Measurements from ENCODE around the gene C3AR1.
A peak's percentile ranks its signal among the peaks of the same experiment; 100 is the strongest.
"Not testable (repeated sequence)": the region's sequence is repeated elsewhere in the genome, so short reads cannot be mapped to it uniquely, and the experiment has no call there.

C3AR1 gene

DNA sequence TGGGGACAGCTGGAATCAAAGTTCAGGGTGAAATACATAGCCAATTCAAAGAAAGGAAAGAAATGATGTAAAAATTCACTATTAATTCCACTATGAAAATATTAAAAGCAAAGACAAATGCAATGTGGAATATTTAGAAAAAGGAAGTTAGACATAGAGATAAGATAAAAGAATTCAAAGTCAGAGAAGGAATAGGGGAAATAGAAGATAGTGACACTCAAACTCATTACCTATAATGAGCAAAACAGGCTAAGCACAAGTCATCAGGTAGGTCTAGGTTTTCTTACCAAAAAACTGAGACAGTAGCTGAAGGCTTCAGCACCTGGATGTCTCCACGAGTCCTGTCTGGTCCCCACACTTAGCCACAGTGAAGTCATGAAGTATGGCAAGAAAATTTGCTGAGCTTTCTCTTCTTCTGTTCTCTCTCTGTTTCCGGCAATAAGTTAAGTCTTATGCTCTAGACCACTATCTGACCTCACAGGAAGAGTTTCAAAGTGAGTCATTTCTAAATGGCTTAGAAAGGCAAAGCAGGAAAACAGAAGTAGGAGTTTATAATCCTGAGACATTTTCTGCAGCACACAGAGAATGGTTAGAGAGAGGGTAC lies at the start of gene C3AR1:
TSS of gene C3AR1 (minus strand) at position 369 of the 604 bp plus-strand sequence. CDS start 6,174 bp downstream, outside the sequence.
- peak; percentile 79 for DNase-seq

DNA sequence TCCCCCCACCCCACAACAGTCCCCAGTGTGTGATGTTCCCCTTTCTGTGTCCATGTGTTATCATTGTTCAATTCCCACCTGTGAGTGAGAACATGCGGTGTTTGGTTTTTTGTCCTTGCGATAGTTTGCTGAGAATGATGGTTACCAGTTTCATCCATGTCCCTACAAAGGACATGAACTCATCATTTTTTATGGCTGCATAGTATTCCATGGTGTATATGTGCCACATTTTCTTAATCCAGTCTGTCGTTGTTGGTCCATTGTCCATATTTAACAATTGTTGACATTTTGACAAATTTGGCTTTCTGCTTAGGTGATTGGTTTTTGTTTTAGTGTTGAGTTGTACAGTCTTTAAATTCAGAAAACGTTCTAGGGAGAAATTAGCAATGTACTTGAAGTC lies 47.0 kb upstream of the C3AR1 start:
- not testable (repeated sequence) for DNase-seq

DNA sequence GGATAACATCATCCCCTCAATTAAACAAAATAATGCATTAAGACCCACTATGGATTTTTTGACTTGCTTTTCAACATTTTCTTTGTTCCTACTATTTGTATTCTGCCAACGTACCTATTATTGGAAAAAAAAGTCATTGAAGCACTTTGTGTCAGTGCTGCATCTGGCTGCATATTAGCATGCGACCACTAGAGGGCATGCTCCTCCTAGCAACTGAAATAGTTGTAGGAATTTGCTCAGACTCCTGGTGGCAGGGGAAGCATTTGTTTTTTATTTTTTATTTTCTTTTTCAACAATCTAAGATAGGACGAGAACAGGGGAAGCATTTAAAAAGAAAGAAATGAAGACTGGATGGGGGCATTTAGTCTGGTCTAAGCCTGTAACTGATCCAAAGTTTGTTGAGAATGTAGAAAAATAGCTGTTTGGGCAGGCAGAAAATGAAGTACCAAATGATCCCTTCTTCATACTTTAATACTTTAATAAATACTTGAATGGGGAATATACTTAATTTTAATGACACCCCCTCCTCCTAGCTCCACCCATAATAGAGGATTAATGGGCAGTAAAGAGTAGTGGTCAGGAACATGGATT lies 42.7 kb upstream of the C3AR1 start:
- peak; percentile 80 for DNase-seq

- no peak for DNase-seq
These were observed 33.1 kb upstream of the C3AR1 start for GRCh38 chr12:8099235-8099634.

- DNase-seq, result no peak
These were observed 30.2 kb upstream of the C3AR1 start for GRCh38 chr12:8096281-8096915.

- DNase-seq, result no peak
These were observed 27.1 kb upstream of the C3AR1 start for GRCh38 chr12:8093291-8093690.

DNA sequence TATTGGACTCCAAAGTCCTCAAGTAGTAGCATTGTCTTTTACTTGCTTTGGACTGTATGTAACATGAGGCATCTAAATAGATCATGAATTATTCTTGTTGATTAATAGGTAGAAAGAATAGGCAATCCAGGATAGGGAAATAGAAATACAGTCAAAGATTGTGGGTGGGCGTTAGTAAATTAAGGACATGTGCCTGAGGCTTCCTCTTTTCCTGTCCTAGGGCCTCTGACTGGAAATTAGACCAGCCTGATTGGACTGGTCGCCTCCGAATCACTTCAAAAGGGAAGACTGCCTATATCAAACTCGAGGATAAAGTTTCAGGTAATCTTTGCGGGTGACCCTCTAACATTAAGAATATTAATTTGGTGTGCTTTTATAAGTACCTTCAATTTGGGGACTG lies 23.6 kb upstream of the C3AR1 start:
- no peak for DNase-seq

DNA sequence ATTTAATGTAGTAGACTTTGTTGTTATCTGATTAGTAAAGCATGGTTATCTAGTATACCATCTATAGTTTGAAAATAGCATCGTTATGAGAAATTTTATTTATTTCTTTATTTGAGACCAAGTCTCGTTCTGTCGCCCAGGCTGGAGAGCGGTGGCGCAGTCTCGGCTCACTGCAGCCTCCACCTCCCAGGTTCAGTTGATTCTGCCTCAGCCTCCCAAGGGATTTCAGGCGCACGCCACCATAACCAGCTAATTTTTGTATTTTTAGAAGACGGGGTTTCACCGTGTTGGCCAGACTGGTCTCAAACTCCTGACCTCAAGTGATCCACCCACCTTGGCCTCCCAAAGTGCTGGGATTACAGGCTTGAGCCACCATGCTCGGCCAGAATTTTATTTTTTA lies 23.1 kb upstream of the C3AR1 start:
- DNase-seq, result not testable (repeated sequence)

- DNase-seq, result peak; percentile 70
These were observed 22.4 kb upstream of the C3AR1 start for GRCh38 chr12:8088574-8088973.

GRCh38 chr12:8087666-8088065 lies 21.5 kb upstream of the C3AR1 start:
- DNase-seq, result peak; percentile 16

DNA sequence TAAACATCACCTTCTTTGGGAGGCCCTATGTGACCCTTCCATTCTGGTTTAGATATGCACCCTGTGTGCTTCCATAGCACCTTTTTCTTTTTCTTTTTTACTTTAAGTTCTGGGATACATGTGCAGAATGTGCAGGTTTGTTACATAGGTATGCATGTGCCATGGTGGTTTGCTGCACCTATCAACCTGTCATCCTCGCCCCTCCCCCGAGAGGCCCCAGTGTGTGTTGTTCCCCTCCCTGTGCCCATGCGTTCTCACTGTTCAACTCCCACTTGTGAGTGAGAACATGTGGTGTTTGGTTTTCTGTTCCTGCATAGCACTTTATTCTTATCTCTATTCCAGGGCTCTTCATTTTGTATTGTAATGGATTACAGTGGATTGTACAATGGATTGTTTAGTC lies 18.2 kb upstream of the C3AR1 start:
- DNase-seq, result peak; percentile 31

GRCh38 chr12:8082808-8083100 lies 16.6 kb upstream of the C3AR1 start:
- no peak for DNase-seq

GRCh38 chr12:8081251-8081920 lies 15.2 kb upstream of the C3AR1 start:
- peak; percentile 55 for DNase-seq

DNA sequence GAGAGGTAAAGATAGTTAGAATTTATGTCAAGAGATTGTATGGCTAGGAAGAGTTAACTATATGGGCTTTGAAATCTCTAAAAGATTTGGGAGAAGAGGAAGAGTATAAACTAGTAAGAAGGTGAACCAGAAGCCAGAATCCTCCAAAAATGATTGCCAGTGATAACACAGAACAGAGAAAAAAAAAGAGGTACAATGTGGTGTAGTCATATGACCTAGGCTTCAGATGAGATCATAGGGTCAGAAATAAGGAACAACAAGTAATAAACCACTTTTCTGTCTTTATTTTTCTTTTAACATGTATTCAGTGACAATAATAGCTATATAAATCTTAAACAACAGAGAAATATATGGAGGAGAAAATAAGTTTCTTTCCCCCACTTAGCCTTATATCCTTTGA lies 14.0 kb upstream of the C3AR1 start:
- no peak for DNase-seq

- DNase-seq, result no peak
These were observed 12.8 kb upstream of the C3AR1 start for GRCh38 chr12:8078916-8079315.

GRCh38 chr12:8078398-8078797 lies 12.2 kb upstream of the C3AR1 start:
- peak; percentile 62 for DNase-seq

GRCh38 chr12:8077207-8077606 lies 11.0 kb upstream of the C3AR1 start:
- no peak for DNase-seq

- no peak for DNase-seq
These were observed 10.2 kb upstream of the C3AR1 start for GRCh38 chr12:8076366-8076765.

DNA sequence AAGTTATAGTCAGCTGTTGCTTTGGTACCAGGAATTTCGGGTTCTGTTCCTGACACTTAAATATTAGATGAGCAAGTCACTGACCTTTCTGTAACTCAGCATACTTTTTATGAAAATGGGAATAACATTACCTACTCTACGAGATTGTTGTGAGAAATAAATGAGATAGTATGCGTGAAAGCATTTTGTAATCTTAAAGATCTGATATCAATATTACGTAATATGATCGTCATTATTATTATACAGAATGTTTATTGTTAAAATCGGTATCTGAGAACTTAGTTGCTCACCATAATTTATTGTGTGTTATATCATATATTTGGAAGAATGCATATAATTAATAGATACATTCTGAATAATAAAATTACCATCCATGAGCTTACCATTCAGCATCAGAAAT lies 9.8 kb upstream of the C3AR1 start:
- no peak for DNase-seq

DNA sequence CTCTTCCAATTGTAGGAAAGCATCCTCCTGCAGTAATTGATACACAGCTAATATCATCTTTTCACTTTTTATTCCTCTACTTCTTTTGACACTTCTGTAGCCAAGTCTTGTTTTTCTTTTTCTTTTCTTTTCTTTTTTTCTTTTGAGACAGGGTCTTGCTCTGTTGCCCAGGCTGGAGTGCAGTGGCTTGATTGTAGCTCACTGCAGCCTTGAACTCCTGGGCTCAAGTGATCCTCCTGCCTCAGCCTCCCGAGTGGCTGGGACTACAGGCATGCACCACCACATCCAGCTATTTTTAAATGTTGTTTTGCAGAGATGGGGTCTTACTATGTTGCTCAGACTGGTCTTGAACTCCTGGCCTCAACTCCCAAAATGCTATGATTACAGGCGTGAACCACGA lies 5.7 kb upstream of the C3AR1 start:
- not testable (repeated sequence) for DNase-seq

- DNase-seq, result no peak
These were observed 3.4 kb upstream of the C3AR1 start for GRCh38 chr12:8069582-8069981.

DNA sequence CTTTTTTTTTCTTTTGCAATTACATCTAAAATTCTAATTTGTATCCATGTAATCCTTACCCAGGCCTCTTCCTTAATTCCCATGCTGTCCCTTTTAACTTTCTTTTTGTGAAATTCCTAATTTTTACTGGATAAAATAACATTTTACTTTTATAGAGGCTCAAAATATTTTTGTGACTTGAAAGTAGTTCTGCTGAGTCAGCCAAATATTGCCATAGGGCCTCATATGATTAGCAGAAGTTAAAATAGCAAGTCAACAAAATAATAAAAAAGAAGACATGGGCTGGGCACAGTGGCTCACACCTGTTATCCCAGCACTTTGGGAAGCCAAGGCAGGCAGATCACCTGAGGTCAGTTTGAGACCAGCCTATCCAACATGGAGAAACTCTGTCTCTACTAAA lies 2.0 kb downstream of the C3AR1 start:
- no peak for DNase-seq

- no peak for DNase-seq
These were observed 7.7 kb downstream of the C3AR1 start for GRCh38 chr12:8058506-8058905.

GRCh38 chr12:8057839-8058238 lies 8.3 kb downstream of the C3AR1 start:
- DNase-seq, result peak; percentile 32

All from activated CD4-positive, alpha-beta T cell treated with anti-CD3 and anti-CD28 coated beads, Interleukin-10, Interleukin-2, amounts not matched to agents 100 ng/mL and 50 ng/mL, durations not matched to agents 16 hours and 8 hours (primary cell).